ENCODE data around the gene ABCE1. TPM values are rescaled to one million over a fixed set of nuclear protein-coding genes. Genes with fewer than 3 reads are reported as not detected.

Gene ABCE1
- total and polyA plus RNA-seq, 10 of the 15 experiments (the other 5 are each of a cell fraction or from before 2014, with no cell fraction given): 75.9 to 172 (median 134) TPM

- TF ChIP-seq, protein P1, sequence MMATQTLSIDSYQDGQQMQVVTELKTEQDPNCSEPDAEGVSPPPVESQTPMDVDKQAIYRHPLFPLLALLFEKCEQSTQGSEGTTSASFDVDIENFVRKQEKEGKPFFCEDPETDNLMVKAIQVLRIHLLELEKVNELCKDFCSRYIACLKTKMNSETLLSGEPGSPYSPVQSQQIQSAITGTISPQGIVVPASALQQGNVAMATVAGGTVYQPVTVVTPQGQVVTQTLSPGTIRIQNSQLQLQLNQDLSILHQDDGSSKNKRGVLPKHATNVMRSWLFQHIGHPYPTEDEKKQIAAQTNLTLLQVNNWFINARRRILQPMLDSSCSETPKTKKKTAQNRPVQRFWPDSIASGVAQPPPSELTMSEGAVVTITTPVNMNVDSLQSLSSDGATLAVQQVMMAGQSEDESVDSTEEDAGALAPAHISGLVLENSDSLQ (IDR thresholded peaks at IDR 0.05): 0 out of 2 replicates have a peak, but pooled peaks have one; percentile 16
- TF ChIP-seq RUNX3 (IDR thresholded peaks at IDR 0.05; ENCODE audit: low read length) (peak; percentile 90), BCL11A (IDR thresholded peaks at IDR 0.05; ENCODE audit: low read depth, low read length) (peak; percentile 65), CHD4 (IDR thresholded peaks at IDR 0.05) (no peak), SMARCA5 (IDR thresholded peaks at IDR 0.05) (0 out of 2 replicates have a peak, but pooled peaks have one; percentile 63), GATAD2B (conservative IDR thresholded peaks at IDR 0.05; ENCODE audit: low read depth) (0 out of 2 replicates have a peak, but pooled peaks have one; percentile 39), FOXM1 (IDR thresholded peaks at IDR 0.05; ENCODE audit: low read depth, low read length) (peak; percentile 57; the same call in 1 of the 2 replicates), MEF2B (IDR thresholded peaks at IDR 0.05; ENCODE audit: partially characterized antibody, poor library complexity, severe bottlenecking) (peak; percentile 12), IRF4 (IDR thresholded peaks at IDR 0.05; ENCODE audit: low read depth, low read length) (peak; percentile 75), JUND (IDR thresholded peaks at IDR 0.05; ENCODE audit: low read depth, low read length) (no peak), EED (IDR thresholded peaks at IDR 0.05; ENCODE audit: low read depth) (peak; percentile 91), CBFB (IDR thresholded peaks at IDR 0.05; ENCODE audit: low read depth) (peak; percentile 29), ETV6 (conservative IDR thresholded peaks at IDR 0.05 in 1 of 2, IDR thresholded peaks at IDR 0.05 in 1 of 2; ENCODE audit: borderline replicate concordance in 1 of 2, low read depth in 1 of 2) (peak in 1 of 2 experiments; percentile 73; a peak in 1 of 4 replicates), CBX5 (IDR thresholded peaks at IDR 0.05; ENCODE audit: low read depth) (peak; percentile 61; the same call in 1 of the 2 replicates), RELB (IDR thresholded peaks at IDR 0.05; ENCODE audit: low read depth) (peak; percentile 70; the same call in 1 of the 2 replicates), MTA3 (IDR thresholded peaks at IDR 0.05; ENCODE audit: borderline replicate concordance, low read length) (peak; percentile 46; the same call in 1 of the 2 replicates), IKZF1 (conservative IDR thresholded peaks at IDR 0.05) (peak; percentile 82), RAD21 (IDR thresholded peaks at IDR 0.05; ENCODE audit: insufficient read depth, low read depth, low read length) (no peak), BCL3 (IDR thresholded peaks at IDR 0.05; ENCODE audit: borderline replicate concordance, insufficient read depth, low read depth, low read length, poor library complexity, severe bottlenecking) (peak; percentile 41), MAX (IDR thresholded peaks at IDR 0.05; ENCODE audit: low read depth, low read length) (no peak), NBN (IDR thresholded peaks at IDR 0.05) (peak; percentile 46; the same call in 1 of the 2 replicates), NFIC (IDR thresholded peaks at IDR 0.05; ENCODE audit: low read depth, low read length) (peak; percentile 91)
- TF ChIP-seq, protein P2, sequence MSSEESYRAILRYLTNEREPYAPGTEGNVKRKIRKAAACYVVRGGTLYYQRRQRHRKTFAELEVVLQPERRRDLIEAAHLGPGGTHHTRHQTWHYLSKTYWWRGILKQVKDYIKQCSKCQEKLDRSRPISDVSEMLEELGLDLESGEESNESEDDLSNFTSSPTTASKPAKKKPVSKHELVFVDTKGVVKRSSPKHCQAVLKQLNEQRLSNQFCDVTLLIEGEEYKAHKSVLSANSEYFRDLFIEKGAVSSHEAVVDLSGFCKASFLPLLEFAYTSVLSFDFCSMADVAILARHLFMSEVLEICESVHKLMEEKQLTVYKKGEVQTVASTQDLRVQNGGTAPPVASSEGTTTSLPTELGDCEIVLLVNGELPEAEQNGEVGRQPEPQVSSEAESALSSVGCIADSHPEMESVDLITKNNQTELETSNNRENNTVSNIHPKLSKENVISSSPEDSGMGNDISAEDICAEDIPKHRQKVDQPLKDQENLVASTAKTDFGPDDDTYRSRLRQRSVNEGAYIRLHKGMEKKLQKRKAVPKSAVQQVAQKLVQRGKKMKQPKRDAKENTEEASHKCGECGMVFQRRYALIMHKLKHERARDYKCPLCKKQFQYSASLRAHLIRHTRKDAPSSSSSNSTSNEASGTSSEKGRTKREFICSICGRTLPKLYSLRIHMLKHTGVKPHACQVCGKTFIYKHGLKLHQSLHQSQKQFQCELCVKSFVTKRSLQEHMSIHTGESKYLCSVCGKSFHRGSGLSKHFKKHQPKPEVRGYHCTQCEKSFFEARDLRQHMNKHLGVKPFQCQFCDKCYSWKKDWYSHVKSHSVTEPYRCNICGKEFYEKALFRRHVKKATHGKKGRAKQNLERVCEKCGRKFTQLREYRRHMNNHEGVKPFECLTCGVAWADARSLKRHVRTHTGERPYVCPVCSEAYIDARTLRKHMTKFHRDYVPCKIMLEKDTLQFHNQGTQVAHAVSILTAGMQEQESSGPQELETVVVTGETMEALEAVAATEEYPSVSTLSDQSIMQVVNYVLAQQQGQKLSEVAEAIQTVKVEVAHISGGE (CRISPR knock-in tag; IDR thresholded peaks at IDR 0.05): no peak
Measured at GRCh38 chr4:145132511-145133098, 34.5 kb downstream of the ABCE1 start (continued).

All from GM12878 (cell line).